HepG2 (cell line): ENCODE results near the gene SLC25A45. TPM values are rescaled to one million over a fixed set of nuclear protein-coding genes. Genes with fewer than 3 reads are reported as not detected.

Experiments used
- ELF3 ChIP-seq: IDR thresholded peaks from 2 replicates; pipeline ENCODE4 v1.6.1; 2016; ENCODE audit warnings: missing genetic modification reagents, missing compliant biosample characterization
- HOXA5 ChIP-seq: sonication (generic); formaldehyde crosslinking; IDR thresholded peaks from 2 replicates; pipeline ENCODE4 v1.4.0; 2020; ENCODE audit warnings: missing genetic modification reagents
- MIXL1 ChIP-seq: IDR thresholded peaks from 2 replicates; pipeline ENCODE4 v1.6.1; 2016
- NFE2L1 ChIP-seq: sonication (generic); formaldehyde crosslinking; IDR thresholded peaks from 2 replicates; pipeline ENCODE4 v1.4.0; 2020; ENCODE audit warnings: missing genetic modification reagents, mild to moderate bottlenecking, borderline replicate concordance
- NONO ChIP-seq, 2 experiments: fragments of 450-650 bp in 1 of 2; sonication (generic) in 1 of 2; formaldehyde crosslinking in 1 of 2; IDR thresholded peaks in 1 of 2; conservative IDR thresholded peaks in 1 of 2; 2 replicates each; pipeline versions ENCODE4 v1.6.1 to v1.8.0; 2017 to 2022; ENCODE audit warnings: mild to moderate bottlenecking in 1 of 2, missing genetic modification reagents in 1 of 2, moderate library complexity in 1 of 2
- PCBP1 ChIP-seq: fragments of 200-400 bp; formaldehyde crosslinking; IDR thresholded peaks from 2 replicates; pipeline ENCODE4 v1.6.1; 2017; ENCODE audit warnings: mild to moderate bottlenecking, low read depth, low read length, borderline replicate concordance
- RORA ChIP-seq: sonication (generic); formaldehyde crosslinking; IDR thresholded peaks from 2 replicates; pipeline ENCODE4 v1.5.0; 2020; ENCODE audit warnings: mild to moderate bottlenecking, missing genetic modification reagents, moderate library complexity
- RXRB ChIP-seq: IDR thresholded peaks from 2 replicates; pipeline ENCODE4 v1.6.1; 2016; ENCODE audit warnings: borderline replicate concordance, missing genetic modification reagents, missing compliant biosample characterization
- ZNF3 ChIP-seq: IDR thresholded peaks from 2 replicates; pipeline ENCODE4 v1.7.0; 2017; ENCODE audit warnings: inconsistent platforms
- polyA plus RNA-seq, 8 experiments: library from polyadenylated mRNA; depleted of rRNA in 3 of 8; stranded (reverse) in 7 of 8; unstranded in 1 of 8; fragments of >200 nt; fragmentation: Illumina TruSeq in 4 of 8; extraction: Trizol in 4 of 8; gene quantifications; 2 replicates each; pipeline versions ENCODE4 v1.2.1 to v1.2.3, GENCODE V29; 2011 to 2016; ENCODE audit warnings: low read depth in 4 of 8, missing spikeins in 1 of 8, mixed read lengths in 1 of 8; ENCODE audit not compliant: insufficient read depth in 1 of 8
- total RNA-seq, 5 experiments: library from RNA; depleted of rRNA; stranded (reverse); fragments of >200 nt; fragmentation: Illumina TruSeq; extraction: Trizol; gene quantifications; 2 replicates each; pipeline ENCODE4 v1.2.3, GENCODE V29; 2016; ENCODE audit warnings: low read depth in 1 of 5
- TF ChIP-seq, protein P1 (sequence below): sonication (generic); formaldehyde crosslinking; IDR thresholded peaks from 2 replicates; pipeline ENCODE4 v1.9.0; 2021; ENCODE audit warnings: mild to moderate bottlenecking, missing genetic modification reagents
- TF ChIP-seq, protein P2 (sequence below): sonication (generic); formaldehyde crosslinking; IDR thresholded peaks from 2 replicates; pipeline ENCODE4 v1.5.1; 2020; ENCODE audit warnings: mild to moderate bottlenecking, missing genetic modification reagents, moderate library complexity
- TF ChIP-seq, protein P3 (sequence below): sonication (generic); formaldehyde crosslinking; IDR thresholded peaks from 2 replicates; pipeline ENCODE4 v1.8.0; 2022; ENCODE audit warnings: mild to moderate bottlenecking, missing genetic modification reagents, moderate library complexity
- TF ChIP-seq, protein P4 (sequence below): sonication (generic); formaldehyde crosslinking; IDR thresholded peaks from 2 replicates; pipeline ENCODE4 v1.5.1; 2020; ENCODE audit warnings: missing genetic modification reagents, mild to moderate bottlenecking, borderline replicate concordance

The SLC25A45 gene
- total and polyA plus RNA-seq, 2 of the 13 experiments (the other 11 are each of a cell fraction or from before 2014, with no cell fraction given): 1.2 to 3.4 TPM

DNA sequence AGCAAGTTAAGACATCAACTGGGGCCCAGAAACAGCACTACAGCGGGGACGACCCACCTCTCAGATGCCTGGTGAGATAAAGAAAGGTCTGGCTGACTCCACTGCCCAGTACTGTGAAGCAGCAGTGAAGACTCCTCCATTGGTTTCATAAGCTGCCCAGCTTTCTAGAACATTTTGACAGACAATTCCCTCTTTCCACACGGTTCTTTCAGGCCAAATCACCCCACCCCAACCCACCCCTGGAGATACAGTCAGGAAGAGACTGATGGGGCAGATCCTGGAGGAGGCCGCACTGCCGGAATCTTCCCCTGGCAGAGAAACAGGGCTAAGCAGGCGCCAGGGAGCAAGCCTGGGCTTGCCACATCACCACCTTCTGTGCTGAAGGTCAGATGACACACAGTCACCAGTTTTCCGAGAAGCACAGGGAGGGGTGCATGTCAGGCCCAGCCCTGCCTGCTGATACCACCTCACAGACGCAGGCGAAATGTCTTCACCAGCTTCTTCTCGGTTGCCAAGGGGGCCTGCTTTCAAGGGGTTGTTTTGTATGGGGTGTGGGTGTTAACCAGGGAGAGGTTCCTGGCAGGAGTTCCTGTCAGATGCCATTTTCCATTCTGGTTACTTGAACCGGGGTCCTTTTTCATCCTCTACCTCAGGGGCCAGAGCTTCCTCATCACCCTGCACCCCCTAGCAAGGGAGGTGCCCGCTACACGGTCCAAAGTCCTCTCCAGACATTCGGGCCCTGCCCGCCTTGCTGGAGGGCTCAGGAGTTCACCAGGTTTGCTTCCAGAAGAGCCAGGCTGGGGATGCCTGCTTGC lies 38.7 kb upstream of the SLC25A45 start (continued):
- TF ChIP-seq, protein P1, sequence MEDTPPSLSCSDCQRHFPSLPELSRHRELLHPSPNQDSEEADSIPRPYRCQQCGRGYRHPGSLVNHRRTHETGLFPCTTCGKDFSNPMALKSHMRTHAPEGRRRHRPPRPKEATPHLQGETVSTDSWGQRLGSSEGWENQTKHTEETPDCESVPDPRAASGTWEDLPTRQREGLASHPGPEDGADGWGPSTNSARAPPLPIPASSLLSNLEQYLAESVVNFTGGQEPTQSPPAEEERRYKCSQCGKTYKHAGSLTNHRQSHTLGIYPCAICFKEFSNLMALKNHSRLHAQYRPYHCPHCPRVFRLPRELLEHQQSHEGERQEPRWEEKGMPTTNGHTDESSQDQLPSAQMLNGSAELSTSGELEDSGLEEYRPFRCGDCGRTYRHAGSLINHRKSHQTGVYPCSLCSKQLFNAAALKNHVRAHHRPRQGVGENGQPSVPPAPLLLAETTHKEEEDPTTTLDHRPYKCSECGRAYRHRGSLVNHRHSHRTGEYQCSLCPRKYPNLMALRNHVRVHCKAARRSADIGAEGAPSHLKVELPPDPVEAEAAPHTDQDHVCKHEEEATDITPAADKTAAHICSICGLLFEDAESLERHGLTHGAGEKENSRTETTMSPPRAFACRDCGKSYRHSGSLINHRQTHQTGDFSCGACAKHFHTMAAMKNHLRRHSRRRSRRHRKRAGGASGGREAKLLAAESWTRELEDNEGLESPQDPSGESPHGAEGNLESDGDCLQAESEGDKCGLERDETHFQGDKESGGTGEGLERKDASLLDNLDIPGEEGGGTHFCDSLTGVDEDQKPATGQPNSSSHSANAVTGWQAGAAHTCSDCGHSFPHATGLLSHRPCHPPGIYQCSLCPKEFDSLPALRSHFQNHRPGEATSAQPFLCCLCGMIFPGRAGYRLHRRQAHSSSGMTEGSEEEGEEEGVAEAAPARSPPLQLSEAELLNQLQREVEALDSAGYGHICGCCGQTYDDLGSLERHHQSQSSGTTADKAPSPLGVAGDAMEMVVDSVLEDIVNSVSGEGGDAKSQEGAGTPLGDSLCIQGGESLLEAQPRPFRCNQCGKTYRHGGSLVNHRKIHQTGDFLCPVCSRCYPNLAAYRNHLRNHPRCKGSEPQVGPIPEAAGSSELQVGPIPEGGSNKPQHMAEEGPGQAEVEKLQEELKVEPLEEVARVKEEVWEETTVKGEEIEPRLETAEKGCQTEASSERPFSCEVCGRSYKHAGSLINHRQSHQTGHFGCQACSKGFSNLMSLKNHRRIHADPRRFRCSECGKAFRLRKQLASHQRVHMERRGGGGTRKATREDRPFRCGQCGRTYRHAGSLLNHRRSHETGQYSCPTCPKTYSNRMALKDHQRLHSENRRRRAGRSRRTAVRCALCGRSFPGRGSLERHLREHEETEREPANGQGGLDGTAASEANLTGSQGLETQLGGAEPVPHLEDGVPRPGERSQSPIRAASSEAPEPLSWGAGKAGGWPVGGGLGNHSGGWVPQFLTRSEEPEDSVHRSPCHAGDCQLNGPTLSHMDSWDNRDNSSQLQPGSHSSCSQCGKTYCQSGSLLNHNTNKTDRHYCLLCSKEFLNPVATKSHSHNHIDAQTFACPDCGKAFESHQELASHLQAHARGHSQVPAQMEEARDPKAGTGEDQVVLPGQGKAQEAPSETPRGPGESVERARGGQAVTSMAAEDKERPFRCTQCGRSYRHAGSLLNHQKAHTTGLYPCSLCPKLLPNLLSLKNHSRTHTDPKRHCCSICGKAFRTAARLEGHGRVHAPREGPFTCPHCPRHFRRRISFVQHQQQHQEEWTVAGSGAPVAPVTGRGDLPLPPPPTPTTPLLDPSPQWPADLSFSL (CRISPR knock-in tag): no peak
- TF ChIP-seq RXRB (CRISPR knock-in tag): peak; percentile 89; the same call in 1 of the 2 replicates
- TF ChIP-seq PCBP1: no peak
- TF ChIP-seq RORA (CRISPR knock-in tag): no peak
- no peak for TF ChIP-seq NFE2L1 (CRISPR knock-in tag)
- TF ChIP-seq NONO (IDR thresholded peaks at IDR 0.05): no peak
- TF ChIP-seq NONO (CRISPR knock-in tag; conservative IDR thresholded peaks at IDR 0.05): no peak; the same call in 1 of the 2 replicates
- TF ChIP-seq HOXA5 (CRISPR knock-in tag): peak; percentile 80
- TF ChIP-seq, protein P2, sequence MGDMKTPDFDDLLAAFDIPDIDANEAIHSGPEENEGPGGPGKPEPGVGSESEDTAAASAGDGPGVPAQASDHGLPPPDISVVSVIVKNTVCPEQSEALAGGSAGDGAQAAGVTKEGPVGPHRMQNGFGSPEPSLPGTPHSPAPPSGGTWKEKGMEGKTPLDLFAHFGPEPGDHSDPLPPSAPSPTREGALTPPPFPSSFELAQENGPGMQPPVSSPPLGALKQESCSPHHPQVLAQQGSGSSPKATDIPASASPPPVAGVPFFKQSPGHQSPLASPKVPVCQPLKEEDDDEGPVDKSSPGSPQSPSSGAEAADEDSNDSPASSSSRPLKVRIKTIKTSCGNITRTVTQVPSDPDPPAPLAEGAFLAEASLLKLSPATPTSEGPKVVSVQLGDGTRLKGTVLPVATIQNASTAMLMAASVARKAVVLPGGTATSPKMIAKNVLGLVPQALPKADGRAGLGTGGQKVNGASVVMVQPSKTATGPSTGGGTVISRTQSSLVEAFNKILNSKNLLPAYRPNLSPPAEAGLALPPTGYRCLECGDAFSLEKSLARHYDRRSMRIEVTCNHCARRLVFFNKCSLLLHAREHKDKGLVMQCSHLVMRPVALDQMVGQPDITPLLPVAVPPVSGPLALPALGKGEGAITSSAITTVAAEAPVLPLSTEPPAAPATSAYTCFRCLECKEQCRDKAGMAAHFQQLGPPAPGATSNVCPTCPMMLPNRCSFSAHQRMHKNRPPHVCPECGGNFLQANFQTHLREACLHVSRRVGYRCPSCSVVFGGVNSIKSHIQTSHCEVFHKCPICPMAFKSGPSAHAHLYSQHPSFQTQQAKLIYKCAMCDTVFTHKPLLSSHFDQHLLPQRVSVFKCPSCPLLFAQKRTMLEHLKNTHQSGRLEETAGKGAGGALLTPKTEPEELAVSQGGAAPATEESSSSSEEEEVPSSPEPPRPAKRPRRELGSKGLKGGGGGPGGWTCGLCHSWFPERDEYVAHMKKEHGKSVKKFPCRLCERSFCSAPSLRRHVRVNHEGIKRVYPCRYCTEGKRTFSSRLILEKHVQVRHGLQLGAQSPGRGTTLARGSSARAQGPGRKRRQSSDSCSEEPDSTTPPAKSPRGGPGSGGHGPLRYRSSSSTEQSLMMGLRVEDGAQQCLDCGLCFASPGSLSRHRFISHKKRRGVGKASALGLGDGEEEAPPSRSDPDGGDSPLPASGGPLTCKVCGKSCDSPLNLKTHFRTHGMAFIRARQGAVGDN: peak; percentile 68; the same call in 1 of the 2 replicates
- TF ChIP-seq, protein P3, sequence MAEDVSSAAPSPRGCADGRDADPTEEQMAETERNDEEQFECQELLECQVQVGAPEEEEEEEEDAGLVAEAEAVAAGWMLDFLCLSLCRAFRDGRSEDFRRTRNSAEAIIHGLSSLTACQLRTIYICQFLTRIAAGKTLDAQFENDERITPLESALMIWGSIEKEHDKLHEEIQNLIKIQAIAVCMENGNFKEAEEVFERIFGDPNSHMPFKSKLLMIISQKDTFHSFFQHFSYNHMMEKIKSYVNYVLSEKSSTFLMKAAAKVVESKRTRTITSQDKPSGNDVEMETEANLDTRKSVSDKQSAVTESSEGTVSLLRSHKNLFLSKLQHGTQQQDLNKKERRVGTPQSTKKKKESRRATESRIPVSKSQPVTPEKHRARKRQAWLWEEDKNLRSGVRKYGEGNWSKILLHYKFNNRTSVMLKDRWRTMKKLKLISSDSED (CRISPR knock-in tag): no peak
- peak; percentile 59; the same call in 1 of the 2 replicates for TF ChIP-seq MIXL1 (CRISPR knock-in tag)
- TF ChIP-seq, protein P4, sequence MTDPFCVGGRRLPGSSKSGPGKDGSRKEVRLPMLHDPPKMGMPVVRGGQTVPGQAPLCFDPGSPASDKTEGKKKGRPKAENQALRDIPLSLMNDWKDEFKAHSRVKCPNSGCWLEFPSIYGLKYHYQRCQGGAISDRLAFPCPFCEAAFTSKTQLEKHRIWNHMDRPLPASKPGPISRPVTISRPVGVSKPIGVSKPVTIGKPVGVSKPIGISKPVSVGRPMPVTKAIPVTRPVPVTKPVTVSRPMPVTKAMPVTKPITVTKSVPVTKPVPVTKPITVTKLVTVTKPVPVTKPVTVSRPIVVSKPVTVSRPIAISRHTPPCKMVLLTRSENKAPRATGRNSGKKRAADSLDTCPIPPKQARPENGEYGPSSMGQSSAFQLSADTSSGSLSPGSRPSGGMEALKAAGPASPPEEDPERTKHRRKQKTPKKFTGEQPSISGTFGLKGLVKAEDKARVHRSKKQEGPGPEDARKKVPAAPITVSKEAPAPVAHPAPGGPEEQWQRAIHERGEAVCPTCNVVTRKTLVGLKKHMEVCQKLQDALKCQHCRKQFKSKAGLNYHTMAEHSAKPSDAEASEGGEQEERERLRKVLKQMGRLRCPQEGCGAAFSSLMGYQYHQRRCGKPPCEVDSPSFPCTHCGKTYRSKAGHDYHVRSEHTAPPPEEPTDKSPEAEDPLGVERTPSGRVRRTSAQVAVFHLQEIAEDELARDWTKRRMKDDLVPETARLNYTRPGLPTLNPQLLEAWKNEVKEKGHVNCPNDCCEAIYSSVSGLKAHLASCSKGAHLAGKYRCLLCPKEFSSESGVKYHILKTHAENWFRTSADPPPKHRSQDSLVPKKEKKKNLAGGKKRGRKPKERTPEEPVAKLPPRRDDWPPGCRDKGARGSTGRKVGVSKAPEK (CRISPR knock-in tag): no peak
- TF ChIP-seq ELF3 (CRISPR knock-in tag): peak; percentile 84
- no peak for TF ChIP-seq ZNF3 (CRISPR knock-in tag)
